Measurements from ENCODE around the gene AGBL4.
"Not testable (repeated sequence)": the region's sequence is repeated elsewhere in the genome, so short reads cannot be mapped to it uniquely, and the experiment has no call there.

The AGBL4 gene

DNA sequence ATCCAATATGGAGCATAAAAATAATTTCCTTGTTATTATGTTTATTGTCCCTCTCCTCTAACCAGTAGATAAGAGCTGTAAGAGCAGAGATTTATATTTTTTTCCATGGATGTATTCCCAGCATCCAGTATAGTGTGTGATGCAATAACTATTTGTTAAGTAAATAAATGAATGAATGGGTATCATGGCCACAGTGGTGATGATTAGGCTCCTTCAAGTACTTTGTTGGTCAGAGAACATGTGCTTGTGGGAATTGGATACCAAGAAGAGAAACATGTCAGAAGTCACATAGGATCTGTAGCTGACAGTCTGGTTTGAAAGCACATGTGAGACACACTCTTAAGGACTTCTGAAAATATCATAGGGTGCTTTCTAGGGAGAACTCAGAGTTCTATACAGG lies 588.5 kb downstream of the AGBL4 start:
- DNase-seq (ENCODE audit: low read depth), result no peak

GRCh38 chr1:49424782-49425181 lies 599.0 kb downstream of the AGBL4 start:
- DNase-seq (ENCODE audit: low read depth), result no peak

DNA sequence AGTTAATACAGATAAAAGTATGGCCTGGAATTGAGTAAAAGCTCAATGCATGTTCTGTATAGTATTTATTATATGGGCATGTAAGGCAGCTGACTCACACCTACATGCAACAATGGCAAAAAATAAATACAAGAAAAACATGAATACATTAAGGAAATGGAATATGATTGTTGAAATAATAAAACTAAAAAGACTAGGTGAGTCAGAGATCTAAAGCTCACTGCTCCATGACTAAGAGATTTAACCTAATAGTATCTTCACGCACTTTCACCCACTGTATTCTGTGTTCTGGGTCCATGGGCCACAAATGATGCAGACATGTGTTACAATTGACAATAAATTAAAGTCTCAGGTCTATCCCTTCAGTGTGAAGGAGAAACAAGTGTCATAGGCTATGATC lies 607.0 kb downstream of the AGBL4 start:
- DNase-seq (ENCODE audit: low read depth), result no peak

DNA sequence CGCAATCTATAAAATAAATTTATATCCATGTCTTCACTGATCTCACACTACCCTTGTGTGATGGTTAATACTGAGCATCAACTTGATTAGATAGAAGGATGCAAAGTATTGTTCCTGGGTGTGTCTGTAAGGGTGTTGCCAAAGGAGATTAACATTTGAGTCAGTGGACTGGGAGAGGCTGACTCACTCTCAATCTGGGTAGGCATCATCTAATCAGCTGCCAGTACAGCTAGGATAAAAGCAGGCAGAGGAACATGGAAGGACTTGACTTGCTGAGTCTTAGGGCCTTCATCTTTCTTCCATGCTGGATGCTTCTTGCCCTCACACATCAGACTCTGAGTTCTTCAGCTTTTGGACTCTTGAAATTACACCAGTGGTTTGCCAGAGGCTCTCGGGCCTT lies 615.4 kb downstream of the AGBL4 start:
- DNase-seq (ENCODE audit: low read depth), result no peak

GRCh38 chr1:49397086-49397485 lies 626.7 kb downstream of the AGBL4 start:
- no peak for DNase-seq (ENCODE audit: low read depth)

DNA sequence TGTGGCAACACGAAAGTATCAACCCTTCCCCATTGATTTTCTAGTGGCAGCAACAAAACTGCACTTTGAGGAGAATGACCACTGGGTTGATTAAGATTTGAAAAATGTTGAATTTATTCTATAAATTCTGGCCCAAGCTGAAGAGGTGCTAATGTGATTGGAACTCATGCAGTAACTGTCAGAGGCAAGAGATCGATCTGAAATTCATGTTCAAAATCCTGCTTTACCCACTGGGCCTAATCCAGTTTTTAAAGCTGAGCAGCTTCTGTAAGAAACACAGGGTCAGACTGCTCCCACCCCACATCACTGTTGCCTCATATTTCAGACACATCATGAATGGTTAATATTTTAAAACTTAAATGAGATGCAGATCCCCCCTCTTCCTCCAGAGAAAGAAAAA lies 629.6 kb downstream of the AGBL4 start:
- DNase-seq (ENCODE audit: low read depth), result no peak

DNA sequence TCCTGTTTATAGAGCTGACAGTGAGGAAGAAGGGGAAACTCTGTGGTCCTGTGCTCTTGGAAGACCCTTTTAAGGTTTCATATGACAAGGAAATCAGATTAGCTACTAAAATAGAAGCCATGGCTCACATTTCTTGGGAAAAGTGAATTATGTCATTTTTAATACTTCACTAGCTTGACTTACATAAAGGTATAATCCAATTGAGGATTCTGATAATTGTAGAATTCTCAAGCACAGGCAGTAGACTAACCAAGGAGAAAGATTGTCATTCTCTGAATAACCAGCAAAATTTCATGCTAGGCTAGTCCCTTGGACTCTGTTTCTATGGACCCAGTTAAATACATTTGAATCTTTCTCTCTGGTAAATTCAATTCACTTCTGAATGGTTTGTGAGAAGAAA lies 634.1 kb downstream of the AGBL4 start:
- DNase-seq (ENCODE audit: low read depth), result no peak

DNA sequence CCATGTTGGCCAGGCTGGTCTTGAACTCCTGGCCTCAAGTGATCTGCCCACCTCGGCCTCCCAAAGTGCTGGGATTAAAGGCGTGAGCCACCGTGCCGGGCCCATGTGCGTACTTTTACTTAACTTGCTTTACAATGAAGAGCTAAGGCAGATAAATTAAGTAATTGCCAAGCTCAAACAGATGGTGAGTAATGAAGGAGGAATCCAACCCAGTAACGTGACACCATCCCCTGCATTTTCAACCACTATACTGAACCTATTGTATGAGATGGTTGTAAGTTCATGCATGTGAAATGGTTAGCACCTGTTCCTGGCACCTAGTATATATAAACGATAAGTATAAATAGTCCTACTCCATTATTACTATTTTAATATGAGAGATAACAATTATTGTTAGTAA lies 659.1 kb downstream of the AGBL4 start:
- DNase-seq (ENCODE audit: low read depth), result no peak

GRCh38 chr1:49363628-49364027 lies 660.1 kb downstream of the AGBL4 start:
- no peak for DNase-seq (ENCODE audit: low read depth)

DNA sequence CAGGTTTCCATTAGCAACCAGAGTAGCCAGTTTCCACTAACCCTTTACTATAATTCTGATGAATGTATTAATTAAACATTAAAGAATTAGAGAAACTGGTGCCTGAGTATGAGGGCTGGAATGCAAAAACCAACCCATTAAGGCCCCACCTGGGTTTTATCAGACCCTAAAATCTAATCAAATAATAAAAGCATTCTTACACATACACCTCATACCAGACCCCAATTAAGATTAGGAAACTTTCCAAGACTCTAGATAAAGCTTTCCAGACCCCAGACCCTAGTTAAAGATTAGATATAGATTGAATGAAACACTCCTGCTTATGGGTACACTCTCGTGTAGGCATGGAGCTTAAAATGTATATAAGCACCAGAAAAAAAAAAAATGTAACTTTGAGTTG lies 665.7 kb downstream of the AGBL4 start:
- DNase-seq (ENCODE audit: low read depth), result no peak

DNA sequence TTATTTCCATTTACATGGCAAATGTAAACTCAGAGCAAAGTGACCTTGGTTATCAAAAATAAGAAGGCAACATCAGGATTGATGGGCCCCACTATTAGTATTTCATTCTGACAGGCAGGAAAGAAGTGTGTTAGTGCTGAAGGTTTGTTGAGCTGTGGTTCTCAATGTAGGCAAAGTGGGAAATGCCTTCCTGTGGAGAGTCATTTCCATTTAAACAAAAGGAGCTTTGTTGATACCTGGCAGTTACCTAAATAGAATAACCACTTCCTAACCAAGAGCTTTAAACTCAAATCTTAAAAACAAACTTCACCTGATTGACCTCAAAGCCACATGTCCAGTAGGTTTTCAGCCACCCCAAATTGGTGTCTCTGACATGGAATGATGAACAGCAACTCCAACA lies 667.2 kb downstream of the AGBL4 start:
- no peak for DNase-seq (ENCODE audit: low read depth)

- DNase-seq (ENCODE audit: low read depth), result peak; percentile 31
These were observed 672.0 kb downstream of the AGBL4 start for GRCh38 chr1:49351768-49352167.

DNA sequence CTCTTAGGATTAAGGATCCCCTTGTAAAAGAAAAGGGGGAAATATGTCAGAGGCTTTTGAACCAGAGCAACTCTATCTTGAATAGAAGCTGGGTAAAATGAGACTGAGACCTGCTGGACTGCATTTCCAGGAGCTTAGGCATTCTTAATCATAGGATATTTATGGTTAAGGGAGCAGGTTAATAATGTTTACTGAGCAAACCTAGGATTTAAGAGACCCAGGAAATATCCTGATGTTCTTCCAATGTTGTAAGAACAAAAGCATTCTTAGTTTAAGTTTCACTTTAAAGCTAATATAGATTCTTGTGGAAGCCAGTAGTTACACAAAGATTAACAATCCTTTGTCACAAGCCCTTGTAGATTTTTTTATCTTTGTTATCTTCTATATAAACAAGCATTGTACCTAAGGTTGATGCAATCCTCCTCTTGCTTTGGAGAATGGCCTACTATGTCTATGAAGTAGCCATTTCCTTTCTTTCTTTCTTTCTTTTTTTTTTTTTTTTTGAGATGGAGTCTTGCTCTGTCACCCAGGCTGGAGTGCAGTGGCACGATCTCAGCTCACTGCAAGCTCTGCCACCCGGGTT lies 676.9 kb downstream of the AGBL4 start:
- DNase-seq (ENCODE audit: low read depth), result no peak

DNA sequence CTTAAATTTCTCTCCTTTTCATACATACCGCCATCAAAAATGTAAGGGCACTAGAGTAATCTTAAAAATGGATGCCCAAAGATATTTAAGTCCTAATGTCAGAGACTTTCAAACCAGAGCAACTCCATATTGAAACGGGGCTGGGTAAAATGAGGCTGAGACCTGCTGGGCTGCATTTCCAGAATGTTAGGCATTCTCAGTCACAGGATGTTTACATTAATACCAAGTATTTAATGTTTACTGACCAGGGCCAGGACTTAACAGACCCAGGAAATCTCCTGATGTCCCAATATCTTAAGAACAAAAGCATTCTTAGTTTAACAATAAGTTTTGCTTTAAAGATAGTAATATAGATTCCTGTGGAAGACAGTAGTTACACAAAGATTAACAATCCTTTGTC lies 683.2 kb downstream of the AGBL4 start:
- DNase-seq (ENCODE audit: low read depth), result no peak

DNA sequence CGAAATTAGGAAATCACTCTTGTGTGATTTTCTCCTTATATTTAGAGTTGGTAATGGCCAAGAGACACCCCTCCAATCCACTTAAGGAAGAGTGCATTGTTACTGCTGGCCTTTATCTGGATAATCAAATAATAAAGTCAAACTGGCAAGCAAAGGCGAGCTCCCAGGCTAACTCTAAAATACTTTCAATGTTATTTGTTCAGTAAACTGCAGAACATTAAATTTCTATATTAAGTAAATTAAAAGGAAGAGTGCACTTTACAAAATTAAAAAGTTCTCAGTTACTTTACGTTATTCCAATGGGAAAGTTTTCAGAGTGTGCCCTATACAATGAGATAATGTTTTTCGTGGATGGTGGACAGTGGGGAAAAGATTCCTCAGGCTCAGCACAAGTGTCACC lies 684.7 kb downstream of the AGBL4 start:
- DNase-seq (ENCODE audit: low read depth), result no peak

DNA sequence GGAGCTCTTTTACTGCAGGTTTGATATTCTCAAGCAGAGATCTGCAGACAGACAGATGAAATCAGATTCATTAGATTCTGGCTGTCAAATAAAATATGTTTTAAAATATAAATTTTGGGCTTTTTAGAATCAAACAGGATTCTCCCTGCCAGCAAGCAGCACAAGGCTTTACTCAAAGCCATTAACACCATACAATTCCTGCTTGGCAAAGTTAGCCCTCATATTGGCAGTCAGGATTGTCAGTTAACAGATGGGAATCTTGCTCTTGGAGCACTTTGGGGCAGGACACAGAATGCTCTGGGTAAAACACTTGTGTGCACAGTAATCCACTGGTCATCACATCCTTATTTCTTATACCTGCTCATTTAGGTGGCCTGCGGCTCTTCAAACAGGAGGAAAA lies 686.5 kb downstream of the AGBL4 start:
- no peak for DNase-seq (ENCODE audit: low read depth)

GRCh38 chr1:49333906-49334305 lies 689.8 kb downstream of the AGBL4 start:
- DNase-seq (ENCODE audit: low read depth), result no peak

GRCh38 chr1:49331066-49331852 lies 692.5 kb downstream of the AGBL4 start:
- no peak for DNase-seq (ENCODE audit: low read depth)

GRCh38 chr1:49323925-49324540 lies 699.7 kb downstream of the AGBL4 start:
- no peak for DNase-seq (ENCODE audit: low read depth)

GRCh38 chr1:49320493-49320892 lies 703.3 kb downstream of the AGBL4 start:
- DNase-seq (ENCODE audit: low read depth), result not testable (repeated sequence)

GRCh38 chr1:49319426-49319963 lies 704.3 kb downstream of the AGBL4 start:
- DNase-seq (ENCODE audit: low read depth), result no peak

DNA sequence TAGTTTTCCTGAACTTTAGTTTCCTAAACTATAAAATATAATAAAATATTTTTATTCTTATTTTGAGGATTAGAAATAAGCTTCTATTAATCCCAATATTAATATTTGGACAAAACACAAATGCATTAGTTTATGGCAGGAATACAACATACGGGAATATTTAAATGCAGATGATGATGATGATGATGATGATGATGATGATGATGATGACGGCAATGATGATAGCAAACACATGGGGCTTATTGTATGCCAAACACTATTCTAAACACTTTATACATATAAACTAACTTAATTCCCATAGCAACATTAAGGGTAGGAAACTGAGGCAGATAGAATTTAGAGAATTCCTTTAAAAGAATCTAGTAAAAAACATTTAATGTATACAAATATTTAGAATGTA lies 705.5 kb downstream of the AGBL4 start:
- DNase-seq (ENCODE audit: low read depth), result no peak

DNA sequence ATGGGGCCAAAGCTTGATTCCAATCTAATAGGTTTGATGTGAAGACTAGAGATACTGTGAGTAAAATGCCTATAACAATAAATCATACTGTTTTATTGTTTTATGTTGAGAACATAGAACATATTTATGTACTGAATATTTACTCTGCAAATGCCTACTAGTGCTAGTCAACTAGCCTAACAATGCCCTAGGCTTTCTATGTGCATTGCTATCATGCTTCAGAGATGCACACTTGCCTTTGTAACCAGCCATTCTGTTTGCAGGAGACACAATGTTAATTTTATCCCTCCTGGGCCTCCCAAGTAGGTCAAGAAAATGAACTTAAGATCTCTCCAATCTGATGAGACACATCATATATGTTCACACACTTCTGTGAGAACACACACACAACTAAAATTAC lies 716.3 kb downstream of the AGBL4 start:
- no peak for DNase-seq (ENCODE audit: low read depth)

Data from non-pigmented ciliary epithelial cell (primary cell).